ENCODE data around the gene ENOX2.

Gene ENOX2

GRCh38 chrX:130836447-130836846 is 66.6 kb downstream of the ENOX2 start:
- ATAC-seq, result no peak
- no peak for TF ChIP-seq RARB (CRISPR knock-in tag; IDR thresholded peaks at IDR 0.05)
- no peak for TF ChIP-seq OSR1 (CRISPR knock-in tag; IDR thresholded peaks at IDR 0.05)
- TF ChIP-seq ARNTL (CRISPR knock-in tag; IDR thresholded peaks at IDR 0.05; ENCODE audit: borderline replicate concordance, low read depth), result no peak
- TF ChIP-seq BACH2 (CRISPR knock-in tag; IDR thresholded peaks at IDR 0.05; ENCODE audit: borderline replicate concordance), result no peak
- TF ChIP-seq PPARA (CRISPR knock-in tag; IDR thresholded peaks at IDR 0.05; ENCODE audit: borderline replicate concordance), result no peak
- no peak for TF ChIP-seq PATZ1 (CRISPR knock-in tag; IDR thresholded peaks at IDR 0.05; ENCODE audit: borderline replicate concordance)
- TF ChIP-seq ESRRG (CRISPR knock-in tag; IDR thresholded peaks at IDR 0.05), result no peak
- no peak for TF ChIP-seq POU6F1 (CRISPR knock-in tag; IDR thresholded peaks at IDR 0.05; ENCODE audit: borderline replicate concordance, low read depth)
- TF ChIP-seq CREB5 (CRISPR knock-in tag; IDR thresholded peaks at IDR 0.05; ENCODE audit: low read depth), result no peak
- TF ChIP-seq SNAI2 (CRISPR knock-in tag; IDR thresholded peaks at IDR 0.05), result no peak
- no peak for TF ChIP-seq TOX (CRISPR knock-in tag; IDR thresholded peaks at IDR 0.05; ENCODE audit: borderline replicate concordance)

- TF ChIP-seq PPARA (CRISPR knock-in tag; IDR thresholded peaks at IDR 0.05; ENCODE audit: borderline replicate concordance) (no peak), ISL1 (CRISPR knock-in tag; IDR thresholded peaks at IDR 0.05) (peak; percentile 68), SNAI2 (CRISPR knock-in tag; IDR thresholded peaks at IDR 0.05) (no peak), ZFP30 (CRISPR knock-in tag; IDR thresholded peaks at IDR 0.05) (no peak), ARNTL (CRISPR knock-in tag; IDR thresholded peaks at IDR 0.05; ENCODE audit: borderline replicate concordance, low read depth) (no peak), POU6F1 (CRISPR knock-in tag; IDR thresholded peaks at IDR 0.05; ENCODE audit: borderline replicate concordance, low read depth) (no peak), TCF4 (CRISPR knock-in tag; IDR thresholded peaks at IDR 0.05; ENCODE audit: borderline replicate concordance) (peak; percentile 67; the same call in 1 of the 2 replicates)
- no peak; the same call in 2 of the 3 replicates for ATAC-seq
These were observed 68.2 kb downstream of the ENOX2 start for GRCh38 chrX:130834830-130835229.

- no peak for ATAC-seq
These were observed 68.9 kb downstream of the ENOX2 start for GRCh38 chrX:130834149-130834548.

More at GRCh38 chrX:130834149-130834548, 68.9 kb downstream of the ENOX2 start:
- TF ChIP-seq GLIS3 (CRISPR knock-in tag; IDR thresholded peaks at IDR 0.05), result no peak
- no peak for TF ChIP-seq CSRNP3 (CRISPR knock-in tag; IDR thresholded peaks at IDR 0.05)
- no peak for TF ChIP-seq ZFP3 (CRISPR knock-in tag; IDR thresholded peaks at IDR 0.05)
- no peak for TF ChIP-seq ZNF8 (CRISPR knock-in tag; IDR thresholded peaks at IDR 0.05)
- TF ChIP-seq ESRRG (CRISPR knock-in tag; IDR thresholded peaks at IDR 0.05), result no peak
- no peak for TF ChIP-seq SNAI2 (CRISPR knock-in tag; IDR thresholded peaks at IDR 0.05)
- no peak for TF ChIP-seq OSR1 (CRISPR knock-in tag; IDR thresholded peaks at IDR 0.05)
- TF ChIP-seq TCF4 (CRISPR knock-in tag; IDR thresholded peaks at IDR 0.05; ENCODE audit: borderline replicate concordance), result no peak
- no peak for TF ChIP-seq POU6F1 (CRISPR knock-in tag; IDR thresholded peaks at IDR 0.05; ENCODE audit: borderline replicate concordance, low read depth)
- no peak for TF ChIP-seq PPARA (CRISPR knock-in tag; IDR thresholded peaks at IDR 0.05; ENCODE audit: borderline replicate concordance)
- TF ChIP-seq ZNF70 (CRISPR knock-in tag; IDR thresholded peaks at IDR 0.05), result no peak
- TF ChIP-seq CREB5 (CRISPR knock-in tag; IDR thresholded peaks at IDR 0.05; ENCODE audit: low read depth), result no peak
- TF ChIP-seq CSDC2 (CRISPR knock-in tag; IDR thresholded peaks at IDR 0.05), result no peak
- TF ChIP-seq BACH2 (CRISPR knock-in tag; IDR thresholded peaks at IDR 0.05; ENCODE audit: borderline replicate concordance), result no peak
- no peak for TF ChIP-seq ISL1 (CRISPR knock-in tag; IDR thresholded peaks at IDR 0.05)
- no peak for TF ChIP-seq TOX (CRISPR knock-in tag; IDR thresholded peaks at IDR 0.05; ENCODE audit: borderline replicate concordance)

All from SK-N-SH treated with all-trans-retinoic acid at 6 μM for 48 hours (cell line).